HS-5 (cell line): ENCODE results near the gene TNNT2.

ENCODE experiments used
- DNase-seq: peaks from one replicate; pipeline ENCODE4 v3.0.0-alpha.2; 2012; ENCODE audit warnings: low read depth

The TNNT2 gene

GRCh38 chr1:201376464-201377374 is 761 bp downstream of the TNNT2 start:
- DNase-seq: no peak

- no peak for DNase-seq
Measured at GRCh38 chr1:201376107-201376463, 1.4 kb downstream of the TNNT2 start.

- no peak for DNase-seq
Measured at GRCh38 chr1:201375169-201375568, 2.3 kb downstream of the TNNT2 start.

GRCh38 chr1:201374364-201374763 is 3.1 kb downstream of the TNNT2 start:
- no peak for DNase-seq

GRCh38 chr1:201371792-201372191 is 5.7 kb downstream of the TNNT2 start:
- no peak for DNase-seq

GRCh38 chr1:201371276-201371675 is 6.2 kb downstream of the TNNT2 start:
- no peak for DNase-seq

GRCh38 chr1:201370500-201370899 is 7.0 kb downstream of the TNNT2 start:
- DNase-seq: no peak

- no peak for DNase-seq
Measured at GRCh38 chr1:201369209-201369608, 8.3 kb downstream of the TNNT2 start.

GRCh38 chr1:201366696-201367095 is 10.8 kb downstream of the TNNT2 start:
- no peak for DNase-seq

- DNase-seq: no peak
Measured at GRCh38 chr1:201365251-201365650, 12.2 kb downstream of the TNNT2 start.

- no peak for DNase-seq
Measured at GRCh38 chr1:201364808-201365105, 12.7 kb downstream of the TNNT2 start.

- no peak for DNase-seq
Measured at GRCh38 chr1:201363467-201363866, 14.0 kb downstream of the TNNT2 start.

- DNase-seq: no peak
Measured at GRCh38 chr1:201362906-201363305, 14.6 kb downstream of the TNNT2 start.

- no peak for DNase-seq
Measured at GRCh38 chr1:201361652-201362504, 15.6 kb downstream of the TNNT2 start.

GRCh38 chr1:201360901-201361651 is 16.4 kb downstream of the TNNT2 start:
- DNase-seq: no peak

- DNase-seq: no peak
Measured at GRCh38 chr1:201360486-201360885, 17.0 kb downstream of the TNNT2 start.

GRCh38 chr1:201359873-201360210 is 17.6 kb downstream of the TNNT2 start:
- no peak for DNase-seq

- no peak for DNase-seq
Measured at GRCh38 chr1:201359031-201359872, 18.2 kb downstream of the TNNT2 start.

- no peak for DNase-seq
Measured at GRCh38 chr1:201358596-201358995, 18.9 kb downstream of the TNNT2 start.

GRCh38 chr1:201357636-201358348 is 19.7 kb downstream of the TNNT2 start:
- DNase-seq: no peak

- no peak for DNase-seq
Measured at GRCh38 chr1:201357211-201357610, 20.3 kb downstream of the TNNT2 start.
